C4-2B (cell line): ENCODE data around the gene NAGS.

Source experiments
- H3K27ac ChIP-seq: fragments of 450-650 bp; 2 replicates; pipeline ENCODE4 v1.5.1; 2017
- ZFX ChIP-seq: fragments of 450-650 bp; IDR thresholded peaks from 2 replicates; pipeline ENCODE4 v1.6.1; 2017
- TF ChIP-seq, protein P1 (sequence below): fragments of 450-650 bp; conservative IDR thresholded peaks from 2 replicates; pipeline ENCODE4 v1.5.1; 2017; ENCODE audit warnings: mild to moderate bottlenecking

Gene NAGS

DNA sequence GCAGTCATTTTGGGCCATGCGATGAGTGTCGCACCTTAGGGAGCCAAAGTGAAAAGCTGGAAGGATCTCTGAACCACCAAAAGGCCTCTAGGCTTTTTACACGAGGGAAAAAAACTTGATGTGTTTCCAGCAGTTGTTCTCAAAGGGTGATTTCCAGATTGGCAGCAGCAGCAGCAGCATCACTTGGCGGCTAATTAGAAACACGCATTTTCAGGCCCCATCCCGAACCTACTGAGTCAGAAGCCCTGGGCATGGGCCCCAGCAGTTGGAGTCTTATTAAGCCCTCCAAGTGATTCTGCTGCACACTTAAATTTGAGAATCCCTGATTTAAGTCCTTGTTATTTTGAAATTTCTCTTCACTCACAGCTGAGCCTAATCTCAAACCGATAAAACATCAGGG is 25.4 kb upstream of the NAGS start:
- H3K27ac ChIP-seq, result no peak overlapping the region
- TF ChIP-seq, protein P1, sequence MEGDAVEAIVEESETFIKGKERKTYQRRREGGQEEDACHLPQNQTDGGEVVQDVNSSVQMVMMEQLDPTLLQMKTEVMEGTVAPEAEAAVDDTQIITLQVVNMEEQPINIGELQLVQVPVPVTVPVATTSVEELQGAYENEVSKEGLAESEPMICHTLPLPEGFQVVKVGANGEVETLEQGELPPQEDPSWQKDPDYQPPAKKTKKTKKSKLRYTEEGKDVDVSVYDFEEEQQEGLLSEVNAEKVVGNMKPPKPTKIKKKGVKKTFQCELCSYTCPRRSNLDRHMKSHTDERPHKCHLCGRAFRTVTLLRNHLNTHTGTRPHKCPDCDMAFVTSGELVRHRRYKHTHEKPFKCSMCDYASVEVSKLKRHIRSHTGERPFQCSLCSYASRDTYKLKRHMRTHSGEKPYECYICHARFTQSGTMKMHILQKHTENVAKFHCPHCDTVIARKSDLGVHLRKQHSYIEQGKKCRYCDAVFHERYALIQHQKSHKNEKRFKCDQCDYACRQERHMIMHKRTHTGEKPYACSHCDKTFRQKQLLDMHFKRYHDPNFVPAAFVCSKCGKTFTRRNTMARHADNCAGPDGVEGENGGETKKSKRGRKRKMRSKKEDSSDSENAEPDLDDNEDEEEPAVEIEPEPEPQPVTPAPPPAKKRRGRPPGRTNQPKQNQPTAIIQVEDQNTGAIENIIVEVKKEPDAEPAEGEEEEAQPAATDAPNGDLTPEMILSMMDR, result no peak
- no peak for TF ChIP-seq ZFX

GRCh38 chr17:43979671-43980070 is 24.8 kb upstream of the NAGS start:
- TF ChIP-seq, protein P1, result no peak
- no peak for TF ChIP-seq ZFX
- no peak overlapping the region for H3K27ac ChIP-seq

DNA sequence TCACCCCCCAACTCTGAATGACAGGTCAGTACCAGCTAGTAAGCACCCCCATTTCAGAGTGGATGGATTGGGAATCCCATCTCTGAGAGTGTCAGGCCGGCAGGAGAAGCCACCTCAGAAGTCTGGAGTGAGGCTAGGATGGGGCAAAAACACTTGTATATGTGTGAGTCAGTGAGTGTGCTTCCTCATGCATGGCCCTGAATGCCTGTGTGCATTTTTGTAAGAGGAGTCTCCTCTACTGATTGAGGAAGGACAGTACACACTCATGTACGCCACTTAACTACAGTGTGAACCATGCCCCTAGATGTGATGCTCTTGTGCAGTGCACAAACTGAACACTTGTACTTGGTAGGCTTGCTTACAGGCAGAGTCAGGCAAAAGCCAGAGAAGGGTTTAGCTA is 22.3 kb upstream of the NAGS start:
- no peak overlapping the region for H3K27ac ChIP-seq
- TF ChIP-seq, protein P1, result no peak
- no peak for TF ChIP-seq ZFX

DNA sequence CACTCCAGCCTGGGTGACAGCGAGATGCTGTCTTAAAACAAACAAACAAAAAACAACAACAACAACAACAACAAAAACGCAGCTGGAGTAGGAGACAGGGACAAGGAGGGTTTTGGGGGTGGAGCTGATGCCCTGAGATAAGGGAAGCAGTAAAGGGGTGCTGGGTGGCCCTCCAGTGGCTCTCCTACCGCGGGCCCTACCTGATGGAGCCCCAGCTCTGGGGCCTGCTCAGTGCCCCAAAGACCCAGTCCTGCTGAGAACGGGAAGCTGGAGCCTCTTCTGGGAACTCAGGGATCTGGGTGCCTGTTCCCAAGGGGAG is 21.3 kb upstream of the NAGS start:
- TF ChIP-seq ZFX, result no peak
- TF ChIP-seq, protein P1, result no peak
- H3K27ac ChIP-seq, result no peak overlapping the region

DNA sequence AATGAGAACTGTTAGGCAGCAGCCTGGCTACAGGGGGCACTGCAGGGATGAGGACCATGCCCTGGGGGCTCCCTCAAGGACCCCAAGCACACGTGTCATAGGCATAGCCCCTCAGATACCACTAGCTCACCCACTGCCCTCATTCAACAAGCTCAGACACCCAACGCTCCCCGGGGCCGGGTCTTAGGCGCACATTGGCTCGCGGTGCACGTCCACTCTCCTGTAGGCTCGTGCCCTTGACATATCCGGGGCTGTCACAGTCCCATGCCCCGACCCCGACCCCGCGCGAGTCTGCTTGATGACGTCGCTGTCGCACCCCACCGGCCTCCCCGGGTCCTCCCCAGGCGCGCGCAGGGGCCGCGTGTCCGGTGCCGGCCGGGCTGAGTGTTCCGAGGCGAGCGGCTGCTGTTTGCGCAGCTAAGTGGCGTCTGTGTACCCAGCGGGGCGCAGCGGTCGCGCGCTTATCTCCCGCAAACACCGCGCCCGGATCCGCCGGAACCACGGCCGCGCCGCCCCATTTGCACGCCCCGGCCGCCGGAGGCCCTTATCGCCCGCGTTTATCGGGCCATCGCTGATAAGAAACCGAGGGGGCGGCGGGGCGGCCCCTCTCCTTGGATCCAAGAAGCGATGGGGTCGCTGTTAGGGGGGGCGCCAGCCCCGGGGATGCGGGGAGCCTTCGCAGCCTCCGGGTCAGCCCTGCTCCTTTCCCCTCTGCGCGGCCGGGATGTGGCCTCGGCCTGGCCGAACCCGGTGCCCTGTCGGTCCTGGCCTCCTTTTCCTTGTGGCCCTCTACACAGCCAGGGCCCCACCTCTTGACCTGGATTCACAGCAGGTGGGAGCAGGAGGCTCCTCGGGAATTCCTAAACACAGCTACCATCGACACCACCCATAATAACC is 20.7 kb upstream of the NAGS start:
- H3K27ac ChIP-seq, result no peak overlapping the region
- TF ChIP-seq, protein P1, result no peak; the same call in 1 of the 2 replicates
- no peak for TF ChIP-seq ZFX

- H3K27ac ChIP-seq, result no peak overlapping the region
- TF ChIP-seq, protein P1, result no peak
- no peak for TF ChIP-seq ZFX
Observed at GRCh38 chr17:43984521-43984920, 19.9 kb upstream of the NAGS start.

- no peak for TF ChIP-seq ZFX
- TF ChIP-seq, protein P1, result no peak
- H3K27ac ChIP-seq, result no peak overlapping the region
Observed at GRCh38 chr17:43986225-43986981, 18.0 kb upstream of the NAGS start.
